Transverse colon (tissue), 3 donors: ENCODE measurements around the gene PLEKHG2.

Experiments used
- CTCF ChIP-seq, 5 experiments: fragments of 200-600 bp in 3 of 5; fragments of 450-650 bp in 2 of 5; sonication (generic) in 3 of 5; IDR thresholded peaks; 1 replicate in 2 of 5; 2 replicates in 3 of 5; pipeline ENCODE4 v1.5.1; 2016 to 2017; ENCODE audit warnings: antibody characterized with exemption in 5 of 5, inconsistent platforms in 3 of 5, mild to moderate bottlenecking in 2 of 5, moderate library complexity in 1 of 5
- POLR2A ChIP-seq: fragments of 450-650 bp; IDR thresholded peaks from one replicate; pipeline ENCODE4 v1.6.1; 2016; ENCODE audit warnings: antibody characterized with exemption, mild to moderate bottlenecking, moderate library complexity

- peak in 1 of 5 experiments; percentile 3 for TF ChIP-seq CTCF (IDR thresholded peaks at IDR 0.05)
- no peak for TF ChIP-seq POLR2A
Measured at GRCh38 chr19:39412867-39413271, 400 bp downstream of the PLEKHG2 start.
